ENCODE data around the gene KCNJ6.
"Not testable (repeated sequence)": the region's sequence is repeated elsewhere in the genome, so short reads cannot be mapped to it uniquely, and the experiment has no call there.

Gene KCNJ6

GRCh38 chr21:37654596-37654995, 261.7 kb downstream of the KCNJ6 start:
- in situ Hi-C loops (cut with HindIII; ENCODE audit: low pct_ligation_motif_present, low sequenced_read_pairs), result no loop called here

GRCh38 chr21:37653201-37653600, 263.1 kb downstream of the KCNJ6 start:
- in situ Hi-C loops (cut with HindIII; ENCODE audit: low pct_ligation_motif_present, low sequenced_read_pairs), result no loop called here

More at GRCh38 chr21:37654596-37654995, 261.7 kb downstream of the KCNJ6 start:
- DNase-seq, result no peak
- Histone ChIP-seq H3K4me3 (ENCODE audit: low read depth, low read length) (no peak overlapping the region), H3K27ac (no peak overlapping the region), H3K36me3 (replicated peaks) (no peaks in the 10 kb centered on the region), H3K27me3 (replicated peaks) (peaks cover 2% of the 10 kb centered on the region)
- TF ChIP-seq CTCF (IDR thresholded peaks at IDR 0.05; ENCODE audit: low read depth, low read length, missing control alignments), result no peak

GRCh38 chr21:37647781-37648180, 268.5 kb downstream of the KCNJ6 start:
- no peak for DNase-seq
- H3K36me3 ChIP-seq (replicated peaks), result no peaks in the 10 kb centered on the region
- no peak for TF ChIP-seq CTCF (IDR thresholded peaks at IDR 0.05; ENCODE audit: low read depth, low read length, missing control alignments)
- H3K4me3 ChIP-seq (ENCODE audit: low read depth, low read length), result no peak overlapping the region
- in situ Hi-C loops (cut with HindIII; ENCODE audit: low pct_ligation_motif_present, low sequenced_read_pairs), result no loop called here
- H3K27ac ChIP-seq, result no peak overlapping the region
- peaks cover 2% of the 10 kb centered on the region for H3K27me3 ChIP-seq (replicated peaks)

More at GRCh38 chr21:37653201-37653600, 263.1 kb downstream of the KCNJ6 start:
- H3K27me3 ChIP-seq (replicated peaks), result peaks cover 2% of the 10 kb centered on the region
- H3K4me3 ChIP-seq (ENCODE audit: low read depth, low read length), result no peak overlapping the region
- no peak for TF ChIP-seq CTCF (IDR thresholded peaks at IDR 0.05; ENCODE audit: low read depth, low read length, missing control alignments)
- no peaks in the 10 kb centered on the region for H3K36me3 ChIP-seq (replicated peaks)
- no peak for DNase-seq
- H3K27ac ChIP-seq, result no peak overlapping the region

- H3K4me3 ChIP-seq (ENCODE audit: low read depth, low read length); H3K27me3 ChIP-seq (replicated peaks); in situ Hi-C loops (cut with HindIII; ENCODE audit: low pct_ligation_motif_present, low sequenced_read_pairs); H3K36me3 ChIP-seq (replicated peaks); DNase-seq; H3K27ac ChIP-seq: not testable (repeated sequence)
These were observed 269.5 kb downstream of the KCNJ6 start for GRCh38 chr21:37646761-37647160.

GRCh38 chr21:37645848-37646247, 270.4 kb downstream of the KCNJ6 start:
- TF ChIP-seq CTCF (IDR thresholded peaks at IDR 0.05; ENCODE audit: low read depth, low read length, missing control alignments), result no peak
- Histone ChIP-seq H3K4me3 (ENCODE audit: low read depth, low read length) (no peak overlapping the region), H3K27me3 (replicated peaks) (no peaks in the 10 kb centered on the region), H3K27ac (no peak overlapping the region), H3K36me3 (replicated peaks) (no peaks in the 10 kb centered on the region)
- DNase-seq, result no peak
- in situ Hi-C loops (cut with HindIII; ENCODE audit: low pct_ligation_motif_present, low sequenced_read_pairs), result no loop called here

- H3K27ac ChIP-seq, result no peak overlapping the region
These were observed 271.6 kb downstream of the KCNJ6 start for GRCh38 chr21:37644636-37645035.

GRCh38 chr21:37643862-37644261, 272.4 kb downstream of the KCNJ6 start:
- H3K27me3 ChIP-seq (replicated peaks); DNase-seq; H3K27ac ChIP-seq; H3K4me3 ChIP-seq (ENCODE audit: low read depth, low read length); in situ Hi-C loops (cut with HindIII; ENCODE audit: low pct_ligation_motif_present, low sequenced_read_pairs); H3K36me3 ChIP-seq (replicated peaks): not testable (repeated sequence)

More at GRCh38 chr21:37644636-37645035, 271.6 kb downstream of the KCNJ6 start:
- Histone ChIP-seq H3K4me3 (ENCODE audit: low read depth, low read length) (no peak overlapping the region), H3K27me3 (replicated peaks) (no peaks in the 10 kb centered on the region), H3K36me3 (replicated peaks) (no peaks in the 10 kb centered on the region)
- no peak for TF ChIP-seq CTCF (IDR thresholded peaks at IDR 0.05; ENCODE audit: low read depth, low read length, missing control alignments)
- in situ Hi-C loops (cut with HindIII; ENCODE audit: low pct_ligation_motif_present, low sequenced_read_pairs), result no loop called here
- no peak for DNase-seq
